SIG-M5 treated with dmso at 0.1 percent for 504 hours (cell line): Measurements from ENCODE around the gene EEA1.
"Not testable (repeated sequence)": the region's sequence is repeated elsewhere in the genome, so short reads cannot be mapped to it uniquely, and the experiment has no call there.

Experiments used
- DNase-seq: peaks from one replicate; lab custom pipeline; 2025; ENCODE audit not compliant: unreplicated experiment; lab: John Stamatoyannopoulos, UW

EEA1 gene

DNA sequence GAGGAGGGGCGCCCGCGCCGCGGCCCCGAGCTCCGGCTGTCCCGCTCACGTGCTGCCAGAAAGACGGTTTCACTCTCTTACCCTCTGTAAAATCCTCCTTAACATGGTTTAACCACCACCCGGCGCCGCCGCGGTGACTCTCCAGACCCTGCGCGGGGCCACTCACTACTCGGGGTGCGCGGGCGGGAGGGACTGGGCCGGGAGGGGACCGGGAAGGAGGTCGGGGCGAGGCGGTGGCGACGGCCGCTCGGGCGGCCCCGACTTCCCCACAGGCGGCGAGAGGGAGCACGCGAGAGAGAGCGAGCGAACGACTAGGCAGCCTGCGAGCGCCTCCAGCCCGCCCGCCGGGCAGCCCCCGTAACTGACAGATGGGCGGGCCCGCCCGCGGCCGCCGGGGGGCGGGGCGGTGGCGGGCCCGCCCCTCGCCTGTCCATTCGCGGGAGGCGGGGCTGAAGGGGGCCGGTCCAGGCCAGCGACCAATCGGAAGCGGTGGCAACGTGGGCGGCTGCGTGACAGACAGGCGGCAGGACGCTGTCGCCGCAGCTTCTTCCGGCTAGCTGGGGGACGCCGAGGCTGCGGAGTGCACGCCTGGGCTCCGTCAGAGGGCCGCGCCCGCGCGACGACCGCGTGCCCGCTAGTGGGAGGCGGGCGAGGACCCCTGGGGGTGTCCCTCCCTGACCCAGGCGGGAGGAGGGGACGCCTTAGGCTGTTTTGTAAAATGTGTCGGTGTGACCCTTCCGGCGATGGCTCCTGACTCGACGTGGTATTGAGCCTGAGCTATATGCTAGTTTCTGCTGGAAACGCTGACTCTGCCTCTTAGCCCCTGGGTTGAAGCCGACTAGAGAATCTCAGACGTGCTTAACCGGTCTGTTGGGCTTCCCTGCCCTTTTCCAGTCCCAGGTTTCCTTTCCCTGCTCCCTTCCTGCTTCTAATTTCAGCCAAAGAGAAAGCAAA lies at the start of gene EEA1:
Gene EEA1, minus strand, starts transcription at position 334 of the 954 bp plus-strand sequence. Its CDS starts 229 bp downstream, at position 105.
- DNase-seq = peak; percentile 96

DNA sequence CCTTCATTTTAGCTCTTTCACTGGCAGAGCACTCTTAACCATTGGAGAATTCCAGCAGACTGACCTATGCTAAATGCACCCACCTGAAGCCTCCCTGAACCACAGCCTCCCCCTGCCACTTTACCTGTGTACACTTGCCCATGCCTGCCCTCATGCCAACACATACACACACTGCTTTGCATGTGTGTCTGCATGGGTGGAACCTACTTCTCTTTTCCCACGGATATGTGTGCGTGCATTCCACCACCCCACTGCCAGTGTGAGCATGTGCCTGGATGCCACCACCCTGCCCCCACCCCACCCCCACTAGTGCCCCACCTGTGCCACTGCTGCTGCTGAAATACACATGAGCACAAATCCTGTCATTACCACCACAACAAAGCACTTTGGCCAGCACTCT lies 49.5 kb upstream of the EEA1 start:
- no peak for DNase-seq

DNA sequence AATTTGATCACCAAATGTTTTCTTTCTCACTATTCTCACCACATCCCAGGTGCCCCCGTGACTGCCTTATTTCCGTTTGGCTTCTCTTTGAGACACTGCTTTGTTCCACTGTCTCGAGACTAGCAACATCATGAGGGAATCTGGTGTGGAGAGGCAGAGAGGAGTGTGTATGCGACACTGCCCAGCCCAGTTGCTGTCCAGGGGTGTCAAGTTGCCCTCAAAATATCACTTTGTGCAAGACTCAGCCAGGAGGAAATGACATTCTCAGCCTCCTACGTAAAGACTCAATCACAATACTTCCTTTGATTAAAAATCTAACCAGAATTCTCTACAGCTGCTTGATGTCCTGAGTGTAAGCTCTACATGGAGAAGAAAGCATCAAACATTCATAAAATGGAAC lies 48.2 kb upstream of the EEA1 start:
- DNase-seq = no peak

DNA sequence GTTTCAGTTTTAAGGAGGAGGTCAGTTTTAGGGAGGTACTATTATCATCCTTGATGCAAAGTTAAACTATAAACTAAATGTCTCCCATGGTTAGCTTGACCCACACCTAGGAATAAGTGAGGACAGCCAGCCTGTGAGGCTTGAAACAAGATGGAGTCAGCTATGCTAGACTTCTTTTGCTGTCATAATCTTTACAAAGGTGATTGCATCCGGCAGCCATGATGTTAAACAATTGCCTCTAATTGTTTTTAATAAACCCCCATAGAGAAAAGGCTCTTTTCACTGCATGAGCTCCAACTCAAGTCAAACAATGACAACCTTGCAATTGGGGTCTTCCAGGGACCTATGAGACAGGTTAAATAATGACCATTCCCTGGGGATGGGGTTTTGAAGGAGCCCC lies 45.7 kb upstream of the EEA1 start:
- no peak for DNase-seq

DNA sequence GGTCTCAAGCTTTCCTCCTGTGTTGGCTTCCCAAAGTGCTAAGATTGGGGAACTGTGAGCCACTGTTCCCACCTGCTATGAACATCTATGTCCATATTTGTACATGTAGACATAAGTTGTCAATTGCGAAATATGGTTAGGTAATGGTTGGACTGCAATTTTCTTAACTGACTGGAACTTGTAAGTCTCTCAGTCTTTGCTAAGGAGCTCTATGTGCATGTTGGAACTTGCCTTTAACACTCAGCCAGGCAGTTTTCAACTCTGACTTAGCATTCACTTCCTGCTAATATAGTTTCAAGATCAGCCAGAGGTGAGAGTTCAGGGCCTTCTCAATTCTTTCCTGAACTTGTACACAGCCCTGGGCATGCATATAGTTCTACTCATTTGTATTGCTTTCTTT lies 44.5 kb upstream of the EEA1 start:
- peak; percentile 99 for DNase-seq

DNA sequence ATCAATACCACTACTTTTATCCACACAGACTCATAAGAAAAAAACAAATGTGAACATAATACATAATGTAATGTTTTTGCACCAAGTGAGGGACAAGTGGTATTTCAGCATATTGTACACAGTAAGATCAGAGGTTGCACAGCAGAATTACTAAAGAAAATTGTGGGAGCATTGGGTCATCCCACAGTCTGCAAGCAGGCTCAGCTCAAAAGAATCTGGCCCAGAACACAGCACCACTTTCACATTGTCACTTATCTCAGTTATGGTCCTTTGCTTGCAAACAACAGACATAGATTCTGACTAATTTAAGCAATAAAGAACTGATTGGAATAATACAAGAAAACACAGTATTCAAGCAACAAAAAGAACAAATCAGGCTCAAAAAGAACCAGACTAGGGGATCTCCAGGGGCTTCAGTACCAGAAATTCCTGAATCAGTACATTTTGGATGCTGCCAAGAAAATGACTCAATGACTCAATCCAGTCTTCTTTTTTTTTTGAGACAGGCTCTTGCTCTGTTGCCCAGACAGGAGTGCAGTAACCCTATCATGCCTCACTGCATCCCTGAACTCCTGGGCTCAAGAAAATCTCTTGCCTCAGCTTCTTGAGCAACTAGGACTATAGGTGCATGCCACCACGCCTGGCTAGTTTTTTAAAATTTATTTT lies 42.9 kb upstream of the EEA1 start:
- no peak for DNase-seq

DNA sequence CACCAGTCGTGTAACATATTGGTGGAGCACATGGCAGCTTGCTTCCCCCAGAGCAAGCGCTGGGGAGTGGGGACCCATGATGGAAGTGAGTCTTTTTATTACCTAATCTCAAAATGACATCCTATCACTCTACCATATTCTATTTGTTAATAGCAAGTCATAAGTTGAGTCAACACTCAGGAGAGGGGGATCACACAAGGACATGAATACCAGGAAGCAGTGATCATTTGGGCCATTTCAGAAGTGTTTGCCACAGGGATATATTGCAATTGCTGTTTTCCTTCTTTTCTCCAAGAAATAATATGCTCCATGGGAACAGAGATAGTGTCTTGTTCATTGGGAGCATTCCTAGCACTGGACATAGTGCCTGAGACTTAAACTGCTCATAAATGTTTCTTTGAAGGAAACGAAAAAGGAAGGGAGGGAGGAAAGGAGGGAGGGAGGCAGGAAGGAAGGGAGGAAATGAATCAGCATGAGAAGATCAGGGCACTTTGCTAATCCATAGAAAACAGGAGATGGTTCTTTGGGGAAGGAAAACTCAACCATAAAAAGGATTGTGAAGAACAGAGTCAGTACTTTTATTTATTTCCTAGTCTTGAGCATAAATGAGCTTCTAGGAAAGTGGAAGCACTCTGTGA lies 39.2 kb upstream of the EEA1 start:
- no peak for DNase-seq

DNA sequence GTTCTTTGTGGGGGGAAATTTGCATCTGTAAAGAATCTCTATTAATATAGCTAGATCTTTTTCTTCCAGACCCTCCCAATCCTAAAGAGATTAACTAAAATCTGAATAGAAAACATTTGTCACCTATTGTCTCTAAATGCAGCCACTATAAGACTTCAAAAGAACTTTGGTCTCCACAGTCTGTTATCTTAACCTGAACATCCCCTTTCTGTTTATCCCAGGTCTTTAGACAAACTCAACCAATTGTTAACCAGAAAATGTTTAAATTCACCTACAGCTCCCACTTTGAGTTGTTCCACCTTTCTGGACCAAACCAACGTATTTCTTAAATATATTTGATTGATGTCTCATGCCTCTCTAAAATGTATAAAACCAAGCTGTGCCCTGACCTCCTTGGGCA lies 35.3 kb upstream of the EEA1 start:
- not testable (repeated sequence) for DNase-seq

DNA sequence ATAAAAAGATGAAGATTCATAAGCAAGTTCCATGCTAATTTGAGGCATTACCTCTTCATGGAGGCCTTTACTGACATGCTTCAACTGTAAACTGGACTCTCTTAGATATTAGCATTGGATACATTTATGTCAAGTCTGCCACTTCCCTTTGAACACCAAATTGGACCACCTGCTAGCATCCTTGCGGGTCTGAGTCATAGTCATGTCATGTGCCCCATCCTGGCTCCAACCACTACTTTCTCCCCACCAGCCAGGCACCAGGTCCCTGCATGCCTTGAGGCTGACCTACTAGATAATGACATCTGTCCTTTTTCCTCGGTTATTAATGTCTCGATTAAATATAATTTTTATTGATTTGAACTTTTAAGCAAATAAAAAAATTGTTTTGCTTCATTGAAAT lies 32.9 kb upstream of the EEA1 start:
- peak; percentile 13 for DNase-seq

DNA sequence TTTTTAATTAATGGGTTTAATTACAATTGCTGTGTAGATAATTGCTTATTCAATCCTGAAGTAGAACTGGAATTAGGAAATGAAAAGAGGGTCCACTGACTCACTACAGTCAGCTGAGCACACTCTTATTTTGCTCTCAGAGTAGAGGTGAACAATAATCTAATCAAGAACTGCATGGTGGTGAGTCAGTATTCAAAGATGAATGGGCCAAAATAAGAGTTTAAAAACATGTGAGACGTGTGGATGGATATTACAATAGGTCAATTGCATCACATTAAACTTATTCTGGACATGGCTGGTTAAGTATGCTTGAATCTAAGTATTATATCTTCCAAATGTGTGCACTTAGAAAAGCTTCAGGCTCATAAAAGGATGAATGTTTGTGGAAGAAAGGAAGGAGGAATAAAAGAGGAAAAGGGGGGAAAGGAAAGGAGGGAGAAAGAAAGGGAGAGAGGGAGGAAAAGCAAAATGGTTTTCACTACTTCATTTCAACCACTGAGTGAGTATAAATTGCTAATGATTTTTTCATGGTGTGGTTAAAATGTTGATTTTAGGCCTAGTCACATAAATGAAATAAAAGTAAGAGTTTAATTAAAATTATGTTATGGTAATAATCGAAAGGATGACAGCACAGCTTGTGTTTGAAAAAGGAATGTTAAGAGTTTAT lies 27.0 kb upstream of the EEA1 start:
- no peak for DNase-seq

DNA sequence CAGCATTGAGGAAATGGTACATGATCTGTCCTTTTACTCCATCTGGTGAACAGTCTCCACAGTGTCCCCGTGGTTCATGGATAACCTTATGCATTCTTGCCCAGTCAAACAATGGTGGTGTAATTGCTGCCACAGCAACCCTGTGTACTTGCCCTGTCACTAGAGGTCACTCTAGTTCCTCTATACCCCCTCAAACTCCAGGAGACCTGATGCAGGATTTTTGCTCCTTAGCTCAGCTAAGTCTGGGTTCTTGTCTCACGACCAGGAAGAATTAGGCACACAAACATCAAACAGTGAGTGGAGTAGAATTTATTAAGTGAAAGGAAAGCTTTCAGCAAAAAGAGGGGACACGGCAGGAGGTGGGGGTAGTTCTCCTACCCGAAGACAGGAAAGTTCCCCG lies 24.7 kb upstream of the EEA1 start:
- peak; percentile 68 for DNase-seq

DNA sequence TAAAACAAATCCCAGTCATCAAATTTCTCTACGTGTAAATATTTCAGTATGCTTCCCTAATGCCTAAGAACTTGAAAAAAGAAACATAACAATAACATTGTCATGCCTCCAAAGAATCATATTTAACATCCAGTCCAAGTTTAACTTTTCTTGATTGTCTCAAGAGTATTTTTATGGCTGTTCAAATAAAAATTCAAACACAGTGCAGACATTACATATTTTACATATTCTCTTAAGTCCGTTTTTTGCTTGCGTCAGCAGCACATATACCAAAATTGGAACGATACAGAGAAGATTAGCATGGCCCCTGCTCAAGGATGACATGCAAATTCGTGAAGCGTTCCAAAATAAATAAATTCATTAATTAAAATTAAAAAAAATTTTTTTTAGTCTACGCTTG lies 23.3 kb upstream of the EEA1 start:
- DNase-seq = no peak

DNA sequence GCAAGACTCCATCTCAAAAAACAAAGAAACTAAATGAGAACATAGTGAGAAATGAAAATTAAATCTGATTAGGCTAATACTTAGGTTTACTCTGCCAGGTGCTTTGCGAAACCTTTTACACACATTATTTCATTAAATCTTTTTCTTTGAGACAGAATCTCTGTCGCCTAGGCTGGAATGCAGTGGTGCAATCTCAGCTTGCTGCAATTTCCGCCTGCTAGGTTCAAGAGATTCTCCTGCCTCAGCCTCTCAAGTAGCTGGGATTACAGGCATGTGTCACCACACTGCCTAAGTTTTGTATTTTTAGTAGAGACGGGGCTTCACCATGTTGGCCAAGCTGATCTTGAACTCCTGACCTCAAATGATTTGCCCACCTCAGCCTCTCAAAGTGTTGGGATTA lies 21.9 kb upstream of the EEA1 start:
- DNase-seq = no peak

DNA sequence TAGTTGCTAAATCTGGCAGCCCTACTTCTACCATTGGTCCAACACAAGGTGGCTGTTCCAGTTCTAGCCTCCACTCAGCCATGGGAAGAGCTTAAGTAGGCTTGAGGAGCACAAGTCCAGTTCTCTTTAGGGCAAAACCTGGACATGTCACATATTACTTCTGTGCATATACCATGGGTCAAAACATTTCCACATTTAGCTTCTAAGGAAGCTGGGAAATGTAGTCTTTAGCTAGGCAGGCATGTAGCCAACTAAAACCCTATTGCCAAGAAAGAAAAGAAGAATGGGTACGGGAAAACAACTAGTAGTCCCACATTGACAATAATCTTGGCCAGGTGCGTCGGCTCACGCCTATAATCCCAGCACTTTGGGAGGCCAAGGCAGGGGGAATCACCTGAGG lies 20.9 kb upstream of the EEA1 start:
- no peak for DNase-seq

DNA sequence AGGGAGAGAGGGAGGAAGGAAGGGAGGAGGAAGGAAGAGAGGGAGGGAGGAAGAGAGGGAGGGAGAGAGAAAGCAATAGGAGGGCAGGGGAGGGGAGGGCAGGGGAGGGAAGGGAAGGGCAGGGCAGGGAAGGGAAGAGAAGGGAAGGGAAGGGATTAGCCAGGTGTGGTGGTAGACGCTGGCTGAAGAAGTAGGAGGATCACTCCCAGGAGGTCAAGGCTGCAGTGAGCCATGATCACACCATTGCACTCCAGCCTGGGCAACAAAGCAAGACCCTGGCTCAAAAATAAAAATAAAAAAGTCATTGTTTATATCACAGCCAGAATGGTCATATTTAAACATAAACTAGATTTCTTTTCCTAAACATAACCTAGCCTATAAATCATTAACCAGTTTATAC lies 20.4 kb upstream of the EEA1 start:
- DNase-seq = no peak

DNA sequence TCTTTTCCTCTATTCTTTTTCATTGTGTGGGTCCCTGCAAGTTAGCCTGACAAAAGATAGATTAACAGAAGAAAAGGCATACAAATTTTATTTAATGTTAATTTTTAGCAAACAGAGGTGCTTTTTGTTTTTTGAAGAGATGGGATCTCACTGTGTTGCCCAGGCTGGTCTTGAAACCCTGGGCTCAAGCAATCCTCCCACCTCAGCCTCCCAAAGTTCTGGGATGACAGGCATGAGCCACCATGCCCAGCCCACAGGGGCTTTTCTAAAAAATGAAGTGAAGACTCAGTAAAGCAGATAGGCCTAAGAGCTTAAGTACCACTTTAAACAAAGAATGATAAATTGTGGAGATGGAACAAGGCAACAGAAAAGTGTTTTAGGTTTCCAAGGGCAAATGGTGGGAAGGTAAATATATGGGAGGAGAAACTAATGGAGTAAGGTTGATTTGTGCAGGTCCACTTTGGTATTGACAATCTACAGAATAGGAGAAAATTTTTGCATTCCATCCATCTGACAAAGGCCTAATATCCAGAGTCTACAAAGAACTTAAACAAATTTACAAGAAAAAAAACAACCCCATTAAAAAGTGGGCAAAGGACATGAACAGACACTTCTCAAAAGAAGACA lies 18.6 kb upstream of the EEA1 start:
- DNase-seq = no peak

DNA sequence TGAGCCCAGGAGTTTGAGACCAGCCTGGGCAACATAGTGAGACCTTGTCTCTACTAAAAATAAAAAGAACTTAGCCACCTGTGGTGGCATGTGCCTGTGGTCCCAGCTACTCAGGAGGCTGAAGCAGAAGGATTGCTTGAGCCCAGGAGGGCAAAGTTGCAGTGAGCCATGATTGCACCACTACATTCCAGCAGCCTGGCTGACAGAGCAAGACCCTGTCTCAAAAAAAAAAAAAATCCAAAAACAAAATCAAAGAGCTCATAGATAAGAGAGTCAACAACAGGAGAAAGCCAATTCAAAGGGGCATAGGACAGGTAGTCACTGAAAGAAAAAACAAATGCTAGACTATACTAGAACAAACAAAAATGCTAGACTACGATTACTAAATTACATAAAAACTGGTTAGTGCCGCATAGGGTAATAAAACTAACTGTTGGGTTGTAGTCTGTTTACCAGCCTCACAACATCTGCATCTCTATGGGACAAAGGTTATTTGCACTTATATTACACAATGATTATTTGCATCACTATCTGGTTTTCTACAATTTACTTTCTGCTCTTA lies 16.6 kb upstream of the EEA1 start:
- DNase-seq = no peak

DNA sequence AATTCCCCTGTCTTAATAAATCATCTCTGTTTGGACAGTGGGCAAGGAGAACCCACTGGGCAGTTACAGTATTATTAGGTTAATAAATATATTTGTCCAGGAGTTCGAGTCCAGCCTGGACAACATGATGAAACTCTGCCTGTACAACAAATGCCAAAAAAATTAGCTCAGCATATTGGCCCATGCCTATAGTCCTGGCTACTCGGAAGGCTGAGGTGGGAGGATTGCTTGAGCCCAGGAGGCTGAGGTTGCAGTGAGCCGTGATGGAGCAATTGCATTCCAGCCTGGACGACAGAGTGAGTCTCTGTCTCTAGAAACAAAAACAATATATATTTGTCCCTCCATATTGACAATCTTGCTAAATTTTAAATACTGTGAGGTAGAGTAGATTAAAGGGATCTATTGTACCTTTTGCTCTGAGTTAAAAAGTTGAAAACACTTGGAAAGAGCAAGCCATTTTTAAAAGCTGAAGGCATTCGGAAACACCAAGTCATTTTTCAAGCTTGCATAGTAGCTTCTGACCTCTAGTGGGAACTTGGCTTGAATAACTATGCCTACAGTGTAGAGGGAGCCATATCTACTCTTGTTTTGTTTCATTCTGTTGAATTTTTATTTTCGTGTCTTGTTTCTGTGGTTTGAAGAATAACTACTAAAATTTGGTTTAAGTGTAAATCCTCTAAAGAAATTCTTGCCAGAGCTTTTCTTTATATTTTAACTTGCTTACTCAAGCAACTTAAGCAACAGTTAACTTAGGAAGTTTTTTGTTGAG lies 14.6 kb upstream of the EEA1 start:
- DNase-seq = peak; percentile 21

DNA sequence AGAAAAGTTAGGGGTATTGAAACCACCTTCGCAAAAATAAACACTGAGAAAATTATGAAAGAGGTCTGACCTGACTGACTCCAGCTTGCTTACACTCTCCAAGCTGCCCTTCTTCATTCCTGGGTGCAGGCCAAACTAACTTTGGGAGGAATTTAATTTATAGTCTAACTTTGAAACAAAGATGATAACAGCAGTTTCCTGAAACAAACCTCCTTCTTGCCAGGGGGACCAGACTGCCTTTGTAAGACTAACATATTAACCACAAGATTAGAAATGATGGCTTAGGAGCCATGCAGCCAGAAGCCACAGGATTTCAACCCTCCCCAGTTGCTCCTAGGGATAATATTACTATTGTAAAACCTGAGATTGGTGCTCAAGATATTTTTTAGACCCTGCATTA lies 13.8 kb upstream of the EEA1 start:
- DNase-seq = no peak

DNA sequence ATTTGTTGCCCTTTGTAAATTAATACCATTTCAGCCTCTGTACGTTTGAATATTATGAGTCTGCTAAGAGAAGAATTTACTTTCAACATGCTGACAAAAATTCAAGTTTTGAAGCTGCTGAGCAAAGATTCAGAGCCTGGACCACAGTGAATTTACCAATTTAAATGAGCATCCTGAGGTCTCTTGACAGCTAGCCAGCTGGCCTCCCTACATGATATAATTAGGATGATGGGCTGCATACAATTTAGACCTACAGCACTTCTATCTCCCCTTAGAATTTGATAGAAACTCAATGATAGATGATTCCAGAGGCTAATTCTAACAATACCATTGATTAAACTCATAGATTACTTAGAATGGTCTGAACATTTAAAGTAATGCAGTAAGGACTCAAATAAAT lies 10.0 kb upstream of the EEA1 start:
- no peak for DNase-seq
